K562 (cell line): ENCODE results near the gene SLC12A9. TPM values are rescaled to one million over a fixed set of nuclear protein-coding genes. Genes with fewer than 3 reads are reported as not detected.
A peak's percentile ranks its signal among the peaks of the same experiment; 100 is the strongest.

Source experiments
- CXXC5 ChIP-seq: fragments of 250-450 bp; sonication (Bioruptor Pico); IDR thresholded peaks from 2 replicates; pipeline ENCODE4 v1.8.0; 2022; ENCODE audit warnings: inconsistent platforms, mild to moderate bottlenecking, moderate library complexity
- KLF13 ChIP-seq: fragments of 450-650 bp; IDR thresholded peaks from 2 replicates; pipeline ENCODE4 v1.6.1; 2016; ENCODE audit warnings: missing genetic modification characterization, low read depth, mild to moderate bottlenecking, missing compliant biosample characterization, moderate library complexity, borderline replicate concordance
- POLR2G ChIP-seq: fragments of 200-400 bp; formaldehyde crosslinking; IDR thresholded peaks from 2 replicates; pipeline ENCODE4 v1.6.1; 2017; ENCODE audit warnings: low read depth, mild to moderate bottlenecking, antibody characterized with exemption, low read length, moderate library complexity
- SMARCC2 ChIP-seq: fragments of 450-650 bp; IDR thresholded peaks from 2 replicates; pipeline ENCODE4 v1.6.1; 2017; ENCODE audit warnings: antibody characterized with exemption, moderate library complexity, mild to moderate bottlenecking, low read depth
- SRSF1 ChIP-seq: fragments of 200-400 bp; formaldehyde crosslinking; IDR thresholded peaks from 2 replicates; pipeline ENCODE4 v1.6.1; 2017; ENCODE audit warnings: mild to moderate bottlenecking, low read depth, low read length, moderate library complexity
- TAF9B ChIP-seq: fragments of 450-650 bp; IDR thresholded peaks from 2 replicates; pipeline ENCODE4 v1.6.1; 2018; ENCODE audit warnings: mild to moderate bottlenecking; ENCODE audit not compliant: partially characterized antibody
- polyA plus RNA-seq, 8 experiments: library from polyadenylated mRNA; depleted of rRNA in 4 of 8; stranded (reverse) in 5 of 8; unstranded in 3 of 8; fragments of >200 nt; fragmentation: Nextera tagmentation in 2 of 8; fragmentation: Illumina TruSeq in 1 of 8; extraction: Ambion mirVana in 2 of 8; extraction: Trizol in 1 of 8; gene quantifications; 2 replicates each; pipeline versions ENCODE4 v1.2.1 to v1.2.3, GENCODE V29; 2011 to 2014; ENCODE audit warnings: inconsistent platforms in 1 of 8, missing spikeins in 1 of 8
- total RNA-seq, 7 experiments: library from RNA; depleted of rRNA in 6 of 7; stranded (reverse); fragments of >200 nt in 6 of 7; fragmentation: Illumina TruSeq in 2 of 7; extraction: Trizol in 2 of 7; gene quantifications; 2 replicates each; pipeline versions ENCODE4 v1.2.1 to v1.2.3, GENCODE V29; 2011 to 2021; ENCODE audit warnings: low replicate concordance in 1 of 7
- TF ChIP-seq, protein P1 (sequence below): fragments of 450-650 bp; formaldehyde crosslinking; IDR thresholded peaks from 2 replicates; pipeline ENCODE4 v1.4.0; 2022; ENCODE audit warnings: missing genetic modification characterization
- TF ChIP-seq, protein P2 (sequence below): fragments of 450-650 bp; IDR thresholded peaks from 2 replicates; pipeline ENCODE4 v1.6.1; 2016

The SLC12A9 gene
- total and polyA plus RNA-seq, 9 of the 15 experiments (the other 6 are each of a cell fraction or from before 2014, with no cell fraction given), result 0.06 to 20.2 (median 10.7) TPM

DNA sequence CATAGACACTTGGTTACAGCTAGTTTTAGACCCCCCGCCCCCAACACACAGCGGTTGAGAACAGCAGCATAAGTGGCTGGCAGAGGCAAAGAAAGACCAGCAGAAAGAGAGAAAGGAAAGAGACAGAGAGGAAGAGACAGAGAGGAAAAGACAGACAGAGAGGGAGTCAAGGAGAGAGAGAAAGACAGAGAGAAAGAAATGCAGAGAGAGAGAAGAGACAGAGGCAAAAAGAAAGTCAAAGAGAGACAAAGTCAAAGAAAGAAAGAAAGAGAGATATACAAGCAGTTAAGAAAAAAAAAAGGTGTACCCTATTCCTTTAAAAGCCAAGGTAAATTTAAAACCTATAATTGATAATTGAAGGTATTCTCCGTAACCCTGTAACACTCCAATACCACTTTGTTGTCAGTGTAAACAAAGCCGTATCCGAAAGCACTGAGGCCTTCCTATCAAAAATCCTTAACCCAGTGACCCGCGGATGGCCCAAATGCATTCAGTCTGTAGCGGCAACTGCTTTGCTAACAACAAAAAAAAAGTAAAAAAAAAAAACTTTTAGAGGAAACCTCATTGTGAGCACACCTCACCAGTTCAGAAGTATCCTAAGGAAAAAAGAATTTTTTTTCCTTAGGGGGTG is 11.9 kb upstream of the SLC12A9 start (continued):
- TF ChIP-seq, protein P1, sequence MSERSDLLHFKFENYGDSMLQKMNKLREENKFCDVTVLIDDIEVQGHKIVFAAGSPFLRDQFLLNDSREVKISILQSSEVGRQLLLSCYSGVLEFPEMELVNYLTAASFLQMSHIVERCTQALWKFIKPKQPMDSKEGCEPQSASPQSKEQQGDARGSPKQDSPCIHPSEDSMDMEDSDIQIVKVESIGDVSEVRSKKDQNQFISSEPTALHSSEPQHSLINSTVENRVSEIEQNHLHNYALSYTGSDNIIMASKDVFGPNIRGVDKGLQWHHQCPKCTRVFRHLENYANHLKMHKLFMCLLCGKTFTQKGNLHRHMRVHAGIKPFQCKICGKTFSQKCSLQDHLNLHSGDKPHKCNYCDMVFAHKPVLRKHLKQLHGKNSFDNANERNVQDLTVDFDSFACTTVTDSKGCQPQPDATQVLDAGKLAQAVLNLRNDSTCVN (CRISPR knock-in tag), result peak; percentile 95
- no peak for TF ChIP-seq SRSF1
- 0 out of 2 replicates have a peak, but pooled peaks have one; percentile 4 for TF ChIP-seq CXXC5 (CRISPR knock-in tag)
- TF ChIP-seq POLR2G, result no peak
- no peak for TF ChIP-seq KLF13 (tag)
- peak; percentile 34 for TF ChIP-seq TAF9B
- TF ChIP-seq, protein P2, sequence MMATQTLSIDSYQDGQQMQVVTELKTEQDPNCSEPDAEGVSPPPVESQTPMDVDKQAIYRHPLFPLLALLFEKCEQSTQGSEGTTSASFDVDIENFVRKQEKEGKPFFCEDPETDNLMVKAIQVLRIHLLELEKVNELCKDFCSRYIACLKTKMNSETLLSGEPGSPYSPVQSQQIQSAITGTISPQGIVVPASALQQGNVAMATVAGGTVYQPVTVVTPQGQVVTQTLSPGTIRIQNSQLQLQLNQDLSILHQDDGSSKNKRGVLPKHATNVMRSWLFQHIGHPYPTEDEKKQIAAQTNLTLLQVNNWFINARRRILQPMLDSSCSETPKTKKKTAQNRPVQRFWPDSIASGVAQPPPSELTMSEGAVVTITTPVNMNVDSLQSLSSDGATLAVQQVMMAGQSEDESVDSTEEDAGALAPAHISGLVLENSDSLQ, result peak; percentile 37; the same call in 1 of the 2 replicates
- TF ChIP-seq SMARCC2, result peak; percentile 48; the same call in 1 of the 2 replicates
